T-cell (primary cell): ENCODE data around the gene MAML1. TPM values are rescaled to one million over a fixed set of nuclear protein-coding genes. Genes with fewer than 3 reads are reported as not detected.

Experiments used
- ATAC-seq, 4 experiments: fragments of 200-7000 bp in 3 of 4; fragments of 150-1000 bp in 1 of 4; cut with Tn5 transposase; replicated peaks in 1 of 4; 1 replicate in 3 of 4; 2 replicates in 1 of 4; pipeline ENCODE4 v1.10.0; 2021; ENCODE audit warnings: moderate library complexity in 3 of 4, mild to moderate bottlenecking in 2 of 4, moderate number of reproducible peaks in 1 of 4
- CTCF ChIA-PET, 2 donors: fragments of 300-600 bp; sonication (Branson Sonifier 250); formaldehyde crosslinking; loops; one replicate each; lab custom pipeline; 2022; ENCODE audit warnings: antibody characterized with exemption in 2 of 2; lab: Charles Lee
- POLR2A ChIA-PET, 2 donors: fragments of 300-600 bp; sonication (Branson Sonifier 250); formaldehyde crosslinking; loops; one replicate each; lab custom pipeline; 2022; ENCODE audit warnings: antibody characterized with exemption in 2 of 2; lab: Charles Lee
- DNase-seq, 35 experiments: peaks; one replicate each; pipeline versions ENCODE4 v3.0.0 to v3.0.0-alpha.2; 2013 to 2023
- H3K27ac ChIP-seq: one replicate; pipeline ENCODE4 v1.5.1; 2013; ENCODE audit warnings: low read length
- H3K27me3 ChIP-seq, 2 experiments: replicated peaks in 1 of 2; 1 replicate in 1 of 2; 2 replicates in 1 of 2; pipeline versions ENCODE4 v1.6.1 to v1.7.0; 2013; ENCODE audit warnings: low read length in 1 of 2, mixed read lengths in 1 of 2; ENCODE audit not compliant: control insufficient read depth in 2 of 2, insufficient read depth in 2 of 2; ENCODE audit errors: extremely low read depth in 1 of 2
- H3K36me3 ChIP-seq, 2 donors: 1 replicate in 1 of 2; 2 replicates in 1 of 2; pipeline versions ENCODE4 v1.6.1 to v1.7.0; 2013; ENCODE audit warnings: low read length in 1 of 2; ENCODE audit not compliant: control insufficient read depth in 2 of 2, insufficient read depth in 1 of 2; ENCODE audit errors: extremely low read depth in 1 of 2
- H3K4me1 ChIP-seq, 2 experiments: 1 replicate in 1 of 2; 2 replicates in 1 of 2; pipeline versions ENCODE4 v1.6.1 to v1.7.0; 2013; ENCODE audit warnings: low read length in 2 of 2, mixed read lengths in 1 of 2; ENCODE audit not compliant: insufficient read depth in 2 of 2, control insufficient read depth in 1 of 2; ENCODE audit errors: extremely low read depth in 1 of 2
- H3K4me3 ChIP-seq, 2 donors: 1 replicate in 1 of 2; 2 replicates in 1 of 2; pipeline versions ENCODE4 v1.5.1 to v1.7.0; 2013; ENCODE audit warnings: mild to moderate bottlenecking in 2 of 2, low read length in 1 of 2, moderate library complexity in 1 of 2; ENCODE audit not compliant: control insufficient read depth in 1 of 2; ENCODE audit errors: extremely low read depth in 1 of 2
- H3K9me3 ChIP-seq: 2 replicates; pipeline ENCODE4 v1.7.0; 2013
- H3K27ac Mint-ChIP-seq, 2 donors: one replicate each; pipeline ENCODE4 v1.8.0; 2020 to 2021; ENCODE audit warnings: mild to moderate bottlenecking in 2 of 2, mixed read lengths in 2 of 2
- H3K27me3 Mint-ChIP-seq, 2 donors: one replicate each; pipeline ENCODE4 v1.8.0; 2021 to 2022; ENCODE audit warnings: mixed read lengths in 2 of 2
- H3K36me3 Mint-ChIP-seq: one replicate; pipeline ENCODE4 v1.8.0; 2021; ENCODE audit warnings: mixed read lengths
- H3K4me1 Mint-ChIP-seq, 3 donors: one replicate each; pipeline ENCODE4 v1.8.0; 2020 to 2022; ENCODE audit warnings: mixed read lengths in 3 of 3, mild to moderate bottlenecking in 1 of 3
- H3K4me3 Mint-ChIP-seq, 3 donors: one replicate each; pipeline ENCODE4 v1.8.0; 2020 to 2022; ENCODE audit warnings: mild to moderate bottlenecking in 3 of 3, mixed read lengths in 3 of 3, moderate library complexity in 3 of 3
- H3K9me3 Mint-ChIP-seq, 3 donors: one replicate each; pipeline ENCODE4 v1.8.0; 2020 to 2022; ENCODE audit warnings: mixed read lengths in 3 of 3
- WGBS: methylation state at CpG from one replicate; pipeline ENCODE4 v1.1.5; 2013; ENCODE audit warnings: missing lambda C conversion rate; ENCODE audit not compliant: insufficient coverage; 5-methylcytosine and 5-hydroxymethylcytosine counted together
- total RNA-seq, 35 experiments: library from RNA in 6 of 35; stranded (reverse) in 6 of 35; fragments of 120-200 nt in 1 of 35; gene quantifications; one replicate each; pipeline versions ENCODE4 v1.2.1 to v1.2.4 and lab custom pipeline; 2013 to 2026

The MAML1 gene
- total RNA-seq, 5 donors from 2014 or later (not counting 1 experiment from before 2014, with no cell fraction given), result 31.3 to 56.4 (median 50.6) TPM

DNA sequence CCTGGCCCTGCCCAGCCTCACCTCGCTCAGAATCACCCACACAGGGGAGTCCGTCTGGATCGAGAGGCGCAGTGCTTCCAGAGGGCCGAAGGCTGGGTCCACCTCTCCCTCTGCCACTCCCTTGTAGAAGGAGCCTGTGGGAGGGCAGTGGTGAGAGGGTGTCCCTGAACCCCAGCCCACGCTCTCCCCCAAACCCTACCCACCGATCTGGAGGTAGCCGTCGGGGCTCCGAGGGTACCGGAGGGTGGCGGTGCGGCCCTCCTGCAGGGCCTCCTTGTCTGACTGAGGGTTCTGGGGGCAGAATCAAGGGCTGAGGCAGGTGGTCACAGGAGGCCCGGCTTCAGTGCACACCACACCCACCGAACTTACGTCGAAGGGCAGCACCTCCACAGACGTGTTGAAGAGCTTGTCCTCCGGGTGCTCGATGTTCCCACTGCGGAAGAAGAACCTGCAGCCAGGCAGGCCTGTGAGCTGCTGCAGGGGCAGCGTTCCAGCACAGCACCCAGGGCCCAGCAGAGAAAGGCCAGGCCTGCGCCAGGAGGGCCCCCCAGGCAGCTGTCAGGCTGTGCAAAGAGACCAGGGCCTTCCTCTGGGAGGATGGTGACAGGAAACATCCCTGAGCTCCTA is 65.6 kb downstream of the MAML1 start:
- Histone ChIP-seq H3K36me3 (peaks cover 13 to 24% of the 10 kb centered on the region in 2 donors), H3K27me3 (no peaks in the 10 kb centered on the region), H3K27ac (no peak overlapping the region), H3K4me3 (no peak overlapping the region), H3K9me3 (no peaks in the 10 kb centered on the region), H3K4me1 (peaks cover 18 to 50% of the 10 kb centered on the region in 2 experiments)
- Mint-ChIP-seq H3K36me3 (peaks cover 12% of the 10 kb centered on the region), H3K4me1 (peaks cover 30 to 39% (median 33%) of the 10 kb centered on the region in 3 donors), H3K9me3 (no peaks in the 10 kb centered on the region), H3K4me3 (no peak overlapping the region), H3K27me3 (no peaks in the 10 kb centered on the region), H3K27ac (no peak overlapping the region)
- over 99% methylated on average over 14 of the region's 23 CpGs for WGBS
- CTCF ChIA-PET, result no interaction called here
- no peak for DNase-seq
- no peak for ATAC-seq
- POLR2A ChIA-PET, result no interaction called here

DNA sequence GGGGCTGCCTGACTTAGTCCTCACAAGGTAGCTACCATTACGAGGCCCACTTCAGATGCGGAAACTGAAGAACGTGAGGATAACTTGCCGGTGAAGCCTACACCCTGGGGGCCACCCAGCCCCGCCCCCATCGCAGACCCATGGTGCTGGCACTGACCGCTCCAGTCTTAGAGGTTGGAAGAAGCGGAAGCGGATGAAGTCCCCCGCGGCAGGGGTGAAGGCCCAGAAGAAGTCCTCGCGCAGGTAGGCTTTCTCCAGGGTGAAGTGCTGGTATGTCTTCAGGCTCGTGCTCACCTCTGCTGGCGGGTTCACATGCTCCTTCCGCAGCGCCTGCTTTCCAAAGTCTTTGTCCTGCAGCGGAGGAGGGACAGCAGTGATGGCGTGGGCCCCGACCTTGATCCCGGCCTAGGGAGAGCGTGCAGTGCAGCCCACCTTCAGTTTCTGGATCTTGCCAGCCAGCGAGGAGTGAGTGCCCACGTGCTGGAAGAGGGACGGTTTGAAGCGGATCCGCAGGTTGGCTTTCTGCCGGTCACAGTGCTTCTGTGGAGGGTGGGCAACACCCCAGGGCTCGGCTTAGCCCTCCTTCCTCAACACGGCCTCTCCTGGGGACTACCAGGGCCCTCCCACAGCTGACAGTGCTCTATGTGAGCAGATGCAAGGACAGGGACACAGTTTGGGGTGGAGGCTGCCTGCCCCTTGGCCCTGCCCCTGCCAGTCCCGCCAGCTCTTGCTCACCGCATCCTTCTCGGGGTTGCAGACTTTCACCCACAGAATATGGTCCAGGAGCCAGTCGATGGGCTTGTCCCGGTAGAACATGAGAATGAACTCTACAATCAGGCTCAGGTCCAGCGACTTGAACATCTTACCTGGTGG is 66.4 kb downstream of the MAML1 start:
- DNase-seq (no peak), ATAC-seq (no peak)
- H3K27ac ChIP-seq, result no peak overlapping the region
- no peaks in the 10 kb centered on the region for H3K9me3 Mint-ChIP-seq
- ChIA-PET POLR2A (no interaction called here), CTCF (no interaction called here)
- no peak overlapping the region for H3K4me3 Mint-ChIP-seq
- H3K27ac Mint-ChIP-seq, result no peak overlapping the region
- peaks cover 28 to 37% (median 31%) of the 10 kb centered on the region in 3 donors for H3K4me1 Mint-ChIP-seq
- H3K27me3 ChIP-seq, result no peaks in the 10 kb centered on the region
- H3K36me3 Mint-ChIP-seq, result peaks cover 12% of the 10 kb centered on the region
- H3K27me3 Mint-ChIP-seq, result no peaks in the 10 kb centered on the region
- peaks cover 19 to 50% of the 10 kb centered on the region in 2 experiments for H3K4me1 ChIP-seq
- H3K9me3 ChIP-seq, result no peaks in the 10 kb centered on the region
- peaks cover 13 to 24% of the 10 kb centered on the region in 2 donors for H3K36me3 ChIP-seq
- 99% methylated on average over 34 of the region's 36 CpGs for WGBS
- no peak overlapping the region for H3K4me3 ChIP-seq

DNA sequence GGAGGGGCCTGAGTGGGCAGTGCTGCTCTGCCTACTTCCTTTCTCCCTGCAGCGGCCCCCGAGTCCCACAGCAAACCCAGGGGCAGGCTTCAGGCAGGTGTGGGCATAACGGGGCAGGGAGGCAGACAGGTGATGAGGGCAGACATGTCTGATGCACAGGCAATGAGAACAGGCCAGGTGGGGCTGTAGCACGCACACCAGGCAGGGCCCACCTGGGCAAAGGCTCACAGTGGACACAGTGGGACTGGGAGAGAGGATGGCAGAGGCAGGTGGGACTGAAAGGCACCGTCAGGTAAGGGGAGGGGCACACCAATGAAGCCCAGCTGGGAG is 67.0 kb downstream of the MAML1 start:
- POLR2A ChIA-PET, result interaction anchor here in 1 of 2 donors (0.5 kb wide), 1 partner anchor 12 kb away, joined by 3 read pairs; no protein-coding TSS in a partner anchor

DNA sequence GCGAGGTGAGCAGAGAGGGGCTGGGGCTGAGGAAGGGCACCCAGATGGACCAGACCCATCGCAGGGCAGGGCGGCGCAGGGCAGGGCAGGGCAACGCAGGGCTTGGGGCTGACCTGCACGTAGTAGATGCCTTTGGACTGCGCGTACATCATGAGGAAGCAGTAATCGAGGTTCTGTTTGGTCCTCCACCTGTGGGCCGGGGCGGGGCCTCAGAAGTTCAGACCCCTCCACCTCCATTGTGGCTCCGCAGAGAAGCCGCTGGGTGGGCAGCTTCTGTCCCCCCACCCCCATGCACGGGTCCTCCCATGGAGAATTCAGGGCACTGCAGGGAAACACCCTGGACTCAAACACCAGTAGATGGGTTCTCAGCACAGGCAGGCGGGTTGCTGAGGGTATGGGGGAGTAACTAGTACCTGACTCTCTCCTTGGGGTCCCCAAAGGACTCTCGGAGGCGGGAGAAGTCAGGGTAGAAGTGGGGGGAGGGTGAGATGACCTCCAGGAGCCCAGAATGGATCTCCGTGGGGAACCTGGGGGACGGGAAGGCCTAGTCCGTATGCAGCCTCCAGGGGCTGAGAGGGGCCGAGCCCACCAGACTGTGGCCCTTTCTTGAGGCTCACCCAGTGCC is 67.6 kb downstream of the MAML1 start:
- ChIA-PET POLR2A (interaction anchor here in 1 of 2 donors (0.5 kb wide), 1 partner anchor 11 kb away, joined by 3 read pairs; no protein-coding TSS in a partner anchor), CTCF (interaction anchor here in 1 of 2 donors (0.7 kb wide), 1 partner anchor 279 kb away, joined by 8 read pairs; no protein-coding TSS in a partner anchor)
- H3K4me3 Mint-ChIP-seq, result no peak overlapping the region
- no peak overlapping the region for H3K27ac ChIP-seq
- no peaks in the 10 kb centered on the region for H3K9me3 ChIP-seq
- no peak for DNase-seq
- peaks cover 12% of the 10 kb centered on the region for H3K36me3 Mint-ChIP-seq
- no peaks in the 10 kb centered on the region for H3K27me3 ChIP-seq
- no peak for ATAC-seq
- H3K4me1 Mint-ChIP-seq, result peaks cover 31 to 37% (median 34%) of the 10 kb centered on the region in 3 donors
- WGBS, result 98% methylated on average over 13 of the region's 21 CpGs
- H3K4me1 ChIP-seq, result peaks cover 19 to 50% of the 10 kb centered on the region in 2 experiments
- H3K27ac Mint-ChIP-seq, result no peak overlapping the region
- peaks cover 13 to 24% of the 10 kb centered on the region in 2 donors for H3K36me3 ChIP-seq
- H3K9me3 Mint-ChIP-seq, result no peaks in the 10 kb centered on the region
- H3K27me3 Mint-ChIP-seq, result no peaks in the 10 kb centered on the region
- no peak overlapping the region for H3K4me3 ChIP-seq

More for the DNA sequence above, 67.0 kb downstream of the MAML1 start:
- DNase-seq (no peak), ATAC-seq (no peak)
- WGBS, result 95% methylated on average over 3 of the region's 5 CpGs
- Histone ChIP-seq H3K9me3 (no peaks in the 10 kb centered on the region), H3K36me3 (peaks cover 13 to 24% of the 10 kb centered on the region in 2 donors), H3K27ac (no peak overlapping the region), H3K4me3 (no peak overlapping the region), H3K4me1 (peaks cover 19 to 50% of the 10 kb centered on the region in 2 experiments), H3K27me3 (no peaks in the 10 kb centered on the region)
- no peak overlapping the region for H3K4me3 Mint-ChIP-seq
- CTCF ChIA-PET, result no interaction called here
- no peaks in the 10 kb centered on the region for H3K9me3 Mint-ChIP-seq
- peaks cover 28 to 37% (median 31%) of the 10 kb centered on the region in 3 donors for H3K4me1 Mint-ChIP-seq
- H3K36me3 Mint-ChIP-seq, result peaks cover 12% of the 10 kb centered on the region
- no peaks in the 10 kb centered on the region for H3K27me3 Mint-ChIP-seq
- H3K27ac Mint-ChIP-seq, result no peak overlapping the region

DNA sequence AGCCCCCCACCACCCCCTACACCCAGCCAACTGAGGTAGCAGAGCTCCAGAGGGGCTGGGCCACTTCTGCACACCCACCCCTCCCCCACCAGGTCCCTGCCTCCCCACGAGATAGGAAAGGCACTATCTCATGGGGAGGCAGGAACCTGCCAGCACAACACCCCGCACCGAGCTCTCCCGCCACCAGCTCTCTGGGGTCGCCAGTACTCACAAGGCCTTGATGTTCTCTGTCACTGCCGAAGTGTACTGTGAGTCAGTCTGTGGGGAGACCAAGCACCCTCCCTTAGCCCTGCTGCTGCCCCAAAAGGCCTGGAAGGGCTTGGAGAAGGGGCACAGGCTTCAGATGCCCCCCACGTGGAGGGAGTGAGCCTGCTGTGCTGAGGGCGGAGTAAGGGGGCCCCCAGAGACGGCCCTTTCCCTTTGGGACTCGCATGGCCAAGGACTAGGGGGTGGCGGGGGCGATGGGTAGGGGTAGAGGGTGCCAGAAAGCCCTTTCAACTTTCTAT is 68.1 kb downstream of the MAML1 start:
- H3K4me3 ChIP-seq, result no peak overlapping the region
- H3K4me1 ChIP-seq, result peaks cover 18 to 50% of the 10 kb centered on the region in 2 experiments
- DNase-seq (no peak), ATAC-seq (no peak)
- H3K9me3 ChIP-seq, result no peaks in the 10 kb centered on the region
- Mint-ChIP-seq H3K27ac (no peak overlapping the region), H3K4me1 (peaks cover 33 to 40% (median 36%) of the 10 kb centered on the region in 3 donors), H3K9me3 (no peaks in the 10 kb centered on the region), H3K36me3 (peaks cover 12% of the 10 kb centered on the region), H3K4me3 (no peak overlapping the region), H3K27me3 (no peaks in the 10 kb centered on the region)
- no peak overlapping the region for H3K27ac ChIP-seq
- POLR2A ChIA-PET, result no interaction called here
- 85% methylated on average over 7 of the region's 12 CpGs for WGBS
- CTCF ChIA-PET, result interaction anchor here in 1 of 2 donors (0.6 to 0.7 kb wide), 2 partner anchors 11 to 279 kb away, joined by 4 to 8 read pairs; no protein-coding TSS in a partner anchor
- H3K36me3 ChIP-seq, result peaks cover 13 to 24% of the 10 kb centered on the region in 2 donors
- no peaks in the 10 kb centered on the region for H3K27me3 ChIP-seq
